Heart right ventricle (tissue), 16 donors: ENCODE results near the gene WWOX. TPM values are rescaled to one million over a fixed set of nuclear protein-coding genes. Genes with fewer than 3 reads are reported as not detected.

Experiments
- ATAC-seq, 8 donors: fragments of 200-7000 bp; cut with Tn5 transposase; one replicate each; pipeline ENCODE4 v1.9.1; 2020; ENCODE audit warnings: mild to moderate bottlenecking in 8 of 8, moderate library complexity in 8 of 8, moderate number of reproducible peaks in 1 of 8
- DNase-seq, 2 donors: peaks; one replicate each; pipeline ENCODE4 v3.0.0-alpha.2; 2020
- H3K27ac ChIP-seq, 10 donors: fragments of 200-600 bp; sonication (generic) in 2 of 10; one replicate each; pipeline versions ENCODE4 v1.5.0 to v1.8.0; 2020 to 2022; ENCODE audit warnings: mild to moderate bottlenecking in 3 of 10
- H3K27me3 ChIP-seq, 7 donors: fragments of 200-600 bp; one replicate each; pipeline ENCODE4 v1.8.0; 2021 to 2022; ENCODE audit warnings: mild to moderate bottlenecking in 2 of 7
- H3K36me3 ChIP-seq, 9 donors: fragments of 200-600 bp; sonication (generic) in 1 of 9; one replicate each; pipeline versions ENCODE4 v1.5.0 to v1.8.0; 2020 to 2022; ENCODE audit warnings: mild to moderate bottlenecking in 2 of 9
- H3K4me1 ChIP-seq, 9 donors: fragments of 200-600 bp; sonication (generic) in 1 of 9; one replicate each; pipeline versions ENCODE4 v1.5.0 to v1.8.0; 2020 to 2022; ENCODE audit warnings: mild to moderate bottlenecking in 4 of 9
- H3K4me3 ChIP-seq, 10 donors: fragments of 200-600 bp; sonication (generic) in 2 of 10; one replicate each; pipeline versions ENCODE4 v1.5.0 to v1.8.0; 2020 to 2022; ENCODE audit warnings: mild to moderate bottlenecking in 7 of 10, moderate library complexity in 2 of 10
- H3K9me3 ChIP-seq, 11 donors: fragments of 200-600 bp in 10 of 11; sonication (generic) in 2 of 11; one replicate each; pipeline versions ENCODE4 v1.5.0 to v1.8.0; 2013 to 2022; ENCODE audit warnings: mild to moderate bottlenecking in 2 of 11, control low read depth in 1 of 11, moderate library complexity in 1 of 11
- CTCF ChIP-seq, 9 donors: fragments of 200-600 bp; sonication (generic) in 2 of 9; IDR thresholded peaks; one replicate each; pipeline versions ENCODE4 v1.5.0 to v1.8.0; 2021 to 2022; ENCODE audit warnings: antibody characterized with exemption in 9 of 9, mild to moderate bottlenecking in 5 of 9, moderate library complexity in 1 of 9
- WGBS, 2 donors: extraction: QIAGEN DNeasy Blood & Tissue Kit; methylation state at CpG; one replicate each; pipeline ENCODE4 v1.1.7; 2013; ENCODE audit warnings: inconsistent platforms in 1 of 2; 5-methylcytosine and 5-hydroxymethylcytosine counted together
- intact Hi-C, 10 donors: fragments of 100-400 bp; cut with DNase I; formaldehyde crosslinking; loops; one replicate each; pipeline versions ENCODE4 v1.11.1 to v1.14.2; 2022
- polyA plus RNA-seq, 2 donors: library from polyadenylated mRNA; stranded (reverse); fragments of 200-250 nt; gene quantifications; one replicate each; pipeline ENCODE4 v1.2.3, GENCODE V29; 2013
- total RNA-seq, 10 donors: library from RNA; stranded (reverse); fragmentation: NEBNext Ultra II Directional in 3 of 10; extraction: Animal tissue kit (Norgen Biotek cat#: 25700) in 3 of 10; gene quantifications; one replicate each; pipeline versions ENCODE4 v1.2.1 to v1.2.4, GENCODE V29; 2021 to 2023
- donor health status: Arrhythmogenic right ventricular cardiomyopathy.
- donor health status: ischemic (EF 13 %, LVEDD 7.1; RV severe dilation, severe dysfunction).
- donor health status: healthy with polysubstance abuse.
- donor health status: DM: no; HTN: yes; CAD: no.
- donor health status: DM: no; HTN: no; CAD: no.
- donor health status: ischemic (EF 25% LVEDD 6.9; RV normal size, moderate dysfunction).
- donor health status: ischemic (EF 25% LVEDD 5.7; RV mildly dilated, moderate dysfunction).
- donor health status: healthy.
- donor health status: DM: yes; HTN: yes; CAD: no.
- donor health status: Ischemic cardiomyopathy.
- donor health status: ischemic (EF 35%, LVEDD 5.7; RV mildly dilated, moderate dysfunction).
- donor health status: nonischemic (EF 11% LVEDD 7.7; RV severe dilation, severe dysfunction).
- donor health status: DM: yes; HTN: yes; CAD: no.
- donor health status: PGD.
- donor health status: ischemic (EF 29% LVEDD 5.4; RV normal size, mild dysfunction).
- donor health status: nonischemic (EF 23%, LVEDD 6.1; RV moderate dilation, normal function).

The WWOX gene
- total and polyA plus RNA-seq, 12 donors, result 4.9 to 15.0 (median 9.9) TPM

DNA sequence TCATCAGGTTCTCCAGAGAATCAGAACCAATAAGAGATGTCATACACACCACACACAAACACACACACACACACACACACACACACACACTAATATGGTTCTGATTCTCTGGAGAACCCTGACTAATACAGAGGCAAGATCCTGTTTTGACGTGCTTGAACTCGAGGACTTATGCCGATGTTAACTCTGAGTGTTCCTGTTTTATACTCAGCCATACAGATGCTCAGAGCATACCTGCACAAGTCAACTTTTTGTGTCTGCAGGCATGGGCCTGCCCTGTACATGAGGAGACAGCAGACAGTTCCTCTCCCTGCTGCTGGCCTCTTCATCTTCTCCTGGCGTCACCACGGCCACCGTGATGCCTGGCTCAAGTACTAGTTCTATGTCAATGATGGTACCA, 635.9 kb downstream of the WWOX start:
- intact Hi-C loops, result no loop called here
- DNase-seq (no peak), ATAC-seq (no peak)
- H3K27ac ChIP-seq, result no peak overlapping the region
- H3K4me3 ChIP-seq, result no peak overlapping the region
- TF ChIP-seq CTCF (IDR thresholded peaks at IDR 0.05), result no peak
- H3K27me3 ChIP-seq, result no peaks in the 10 kb centered on the region
- H3K4me1 ChIP-seq, result no peaks in the 10 kb centered on the region
- H3K9me3 ChIP-seq, result no peaks in the 10 kb centered on the region
- H3K36me3 ChIP-seq, result no peaks in the 10 kb centered on the region
- 82 to 95% methylated on average over 6 of the region's 6 CpGs for WGBS, 2 donors

GRCh38 chr16:78737630-78738029, 638.2 kb downstream of the WWOX start:
- Histone ChIP-seq H3K4me1 (peaks cover 0 to 6% (median 0%) of the 10 kb centered on the region in 9 donors), H3K27ac (no peak overlapping the region), H3K9me3 (no peaks in the 10 kb centered on the region), H3K36me3 (no peaks in the 10 kb centered on the region), H3K27me3 (no peaks in the 10 kb centered on the region), H3K4me3 (no peak overlapping the region)
- no peak for TF ChIP-seq CTCF (IDR thresholded peaks at IDR 0.05)
- ATAC-seq, result no peak
- intact Hi-C loops, result no loop called here
- DNase-seq, result no peak
- 92 to 100% methylated on average over 2 of the region's 2 CpGs for WGBS, 2 donors

DNA sequence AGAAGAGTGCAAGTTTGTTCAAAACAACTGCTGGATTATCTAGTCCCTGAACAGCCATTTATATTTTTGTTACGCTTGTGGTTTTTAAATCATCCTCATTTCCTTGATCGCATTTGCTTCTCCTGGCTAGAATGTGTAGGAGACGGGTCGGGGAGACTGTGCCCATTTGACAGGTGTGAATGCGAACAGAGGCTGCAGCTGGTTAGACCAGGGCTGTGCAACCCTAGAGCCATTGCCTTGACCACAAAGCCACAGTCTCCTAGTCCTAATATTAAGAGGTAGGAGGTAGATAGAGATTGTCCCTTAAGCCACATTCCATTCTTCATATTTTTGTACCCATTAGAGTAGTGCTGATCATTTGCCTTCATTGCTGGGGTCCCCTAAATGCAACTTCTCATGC, 639.1 kb downstream of the WWOX start:
- no peak for DNase-seq
- H3K36me3 ChIP-seq, result no peaks in the 10 kb centered on the region
- H3K4me3 ChIP-seq, result no peak overlapping the region
- intact Hi-C loops, result no loop called here
- peaks cover 0 to 10% (median 0%) of the 10 kb centered on the region in 9 donors for H3K4me1 ChIP-seq
- H3K27ac ChIP-seq, result no peak overlapping the region
- 94 to 95% methylated on average over 5 of the region's 5 CpGs for WGBS, 2 donors
- H3K27me3 ChIP-seq, result no peaks in the 10 kb centered on the region
- no peak for TF ChIP-seq CTCF (IDR thresholded peaks at IDR 0.05)
- ATAC-seq, result no peak
- no peaks in the 10 kb centered on the region for H3K9me3 ChIP-seq

GRCh38 chr16:78740269-78740668, 640.8 kb downstream of the WWOX start:
- DNase-seq (no peak), ATAC-seq (no peak)
- intact Hi-C loops, result no loop called here
- no peaks in the 10 kb centered on the region for H3K27me3 ChIP-seq
- no peak for TF ChIP-seq CTCF (IDR thresholded peaks at IDR 0.05)
- H3K4me3 ChIP-seq, result no peak overlapping the region
- H3K36me3 ChIP-seq, result no peaks in the 10 kb centered on the region
- 90 to 92% methylated on average over 12 of the region's 12 CpGs for WGBS, 2 donors
- no peaks in the 10 kb centered on the region for H3K9me3 ChIP-seq
- H3K4me1 ChIP-seq, result peaks cover 0 to 10% (median 0%) of the 10 kb centered on the region in 9 donors
- no peak overlapping the region for H3K27ac ChIP-seq
